NCI-H748 (cell line): ENCODE data around the gene TULP1.
"Not testable (repeated sequence)": the region's sequence is repeated elsewhere in the genome, so short reads cannot be mapped to it uniquely, and the experiment has no call there.

ENCODE experiments used
- DNase-seq: peaks from one replicate; lab custom pipeline; 2025; ENCODE audit not compliant: unreplicated experiment; lab: John Stamatoyannopoulos, UW

The TULP1 gene

DNA sequence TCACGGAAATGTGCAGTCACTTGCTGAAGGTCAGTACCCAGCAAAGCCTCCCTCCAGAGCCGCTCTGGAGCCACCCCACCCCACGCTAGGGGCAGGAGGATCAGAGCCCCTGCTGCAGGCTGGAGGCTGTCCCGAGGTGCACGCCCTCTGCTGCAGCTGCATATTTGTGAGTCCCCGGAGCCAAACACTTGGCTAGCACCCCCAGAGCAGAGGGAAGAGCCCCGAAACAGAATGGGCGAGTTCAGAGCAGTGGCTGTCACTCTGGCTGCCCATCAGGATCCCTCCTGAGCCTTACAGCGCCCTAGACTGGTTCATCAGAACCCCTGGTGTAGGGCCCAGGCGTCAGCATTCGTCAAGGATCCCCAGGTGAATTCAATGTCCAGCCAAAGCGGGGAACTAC is 9.5 kb upstream of the TULP1 start:
- no peak for DNase-seq

DNA sequence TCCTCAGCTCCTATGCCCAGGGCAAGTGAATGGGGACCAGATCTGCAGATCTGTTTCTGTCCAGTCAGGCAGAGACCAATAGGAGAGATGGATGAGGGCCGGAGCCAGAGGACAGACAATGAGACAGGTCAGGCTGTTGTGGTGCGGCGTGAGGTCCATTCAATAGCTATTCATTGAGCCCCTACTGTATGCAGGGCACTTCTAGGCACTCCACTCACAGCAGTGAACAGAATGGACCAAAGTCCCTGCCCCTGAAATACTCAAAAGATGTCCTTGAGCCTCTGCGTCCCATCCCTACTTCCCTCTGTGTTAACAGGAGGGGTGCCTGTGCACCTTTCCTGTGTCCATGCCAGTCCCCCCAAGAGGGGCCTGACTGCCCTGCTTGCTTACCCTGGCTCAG is 8.5 kb upstream of the TULP1 start:
- DNase-seq, result no peak

DNA sequence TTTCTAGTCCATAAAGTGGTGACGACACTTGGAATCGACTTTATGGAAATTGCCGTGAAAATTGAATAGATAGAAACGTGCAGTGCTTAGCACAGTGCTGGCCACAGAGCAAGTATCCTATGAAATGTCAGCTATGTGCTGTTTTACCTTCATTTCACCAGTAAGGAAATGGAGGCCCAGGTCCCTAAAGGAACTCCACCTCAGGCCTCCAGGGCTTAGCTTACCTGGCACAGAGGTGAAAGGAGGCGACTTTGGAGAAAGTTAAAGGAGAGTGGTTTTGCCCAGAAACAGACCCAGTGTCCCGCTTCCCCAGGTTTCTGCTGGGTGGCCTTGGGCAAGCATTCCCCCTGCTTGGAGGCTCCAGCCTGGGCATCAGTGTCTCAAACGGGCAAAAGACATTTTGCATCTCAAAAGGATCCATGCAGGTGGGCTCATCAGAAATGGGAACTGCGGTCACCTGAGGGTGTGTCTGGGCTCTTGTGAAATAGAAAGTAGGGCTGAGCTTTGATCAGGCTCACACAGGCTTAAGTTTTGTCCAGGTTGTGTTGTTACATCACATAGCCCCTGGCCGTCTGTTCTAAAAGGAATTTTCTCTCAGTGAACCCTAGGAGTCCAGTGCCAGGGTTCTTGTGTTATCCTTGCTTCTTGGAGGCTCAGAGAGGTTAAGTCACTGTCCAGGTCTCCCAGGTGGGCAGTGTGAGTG is 6.8 kb upstream of the TULP1 start:
- no peak for DNase-seq

DNA sequence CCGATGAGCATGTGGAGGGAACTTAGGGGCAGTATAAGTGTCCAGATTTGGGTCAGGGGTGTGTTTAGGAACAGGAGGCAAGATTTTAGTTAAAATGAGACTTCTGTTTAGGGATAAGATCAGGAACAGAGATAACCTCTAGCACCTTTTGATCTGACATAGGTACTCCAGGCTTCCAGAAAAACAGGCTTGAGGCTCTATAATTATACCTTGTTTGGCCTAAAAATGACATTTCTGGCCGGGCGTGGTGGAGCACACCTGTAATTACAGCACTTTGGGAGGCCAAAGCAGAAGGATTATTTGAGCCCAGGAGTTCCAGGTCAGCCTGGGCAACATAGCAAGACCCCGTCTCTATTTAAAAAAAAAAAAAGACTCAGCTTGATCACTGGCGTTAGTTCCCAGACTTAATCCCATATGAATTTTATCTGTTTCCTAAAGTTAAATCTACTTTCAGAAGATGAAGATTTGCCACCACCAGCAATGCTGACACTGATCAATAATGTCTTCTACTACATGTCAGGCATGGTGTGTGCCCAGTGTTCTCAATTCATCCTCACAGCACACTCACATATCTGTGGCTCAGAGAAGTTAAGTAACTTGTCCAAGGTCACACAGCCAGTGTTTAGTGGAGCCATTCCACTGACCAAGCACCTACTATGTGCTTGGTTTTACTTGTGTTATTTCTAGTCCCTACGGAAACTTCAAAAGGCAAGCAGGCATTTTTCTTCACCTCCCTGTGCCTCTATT is 6.0 kb upstream of the TULP1 start:
- no peak for DNase-seq

DNA sequence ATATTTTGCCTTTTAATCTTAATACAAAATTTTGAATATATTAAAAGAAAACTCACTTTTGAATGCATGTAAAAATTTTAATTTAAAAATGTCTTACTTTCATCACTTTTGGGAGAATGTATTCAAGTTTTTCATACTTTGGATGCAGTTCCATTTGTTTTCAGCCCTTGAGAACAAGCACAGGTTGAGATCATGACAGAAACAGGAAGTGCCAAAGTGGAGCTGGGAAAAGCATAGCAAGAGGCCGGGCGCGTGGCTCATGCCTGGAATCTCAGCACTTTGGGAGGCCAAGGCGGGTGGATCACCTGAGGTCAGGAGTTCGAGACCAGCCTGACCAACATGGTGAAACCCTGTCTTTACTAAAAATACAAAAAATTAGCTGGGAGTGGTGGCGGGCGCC is 5.3 kb upstream of the TULP1 start:
- not testable (repeated sequence) for DNase-seq

DNA sequence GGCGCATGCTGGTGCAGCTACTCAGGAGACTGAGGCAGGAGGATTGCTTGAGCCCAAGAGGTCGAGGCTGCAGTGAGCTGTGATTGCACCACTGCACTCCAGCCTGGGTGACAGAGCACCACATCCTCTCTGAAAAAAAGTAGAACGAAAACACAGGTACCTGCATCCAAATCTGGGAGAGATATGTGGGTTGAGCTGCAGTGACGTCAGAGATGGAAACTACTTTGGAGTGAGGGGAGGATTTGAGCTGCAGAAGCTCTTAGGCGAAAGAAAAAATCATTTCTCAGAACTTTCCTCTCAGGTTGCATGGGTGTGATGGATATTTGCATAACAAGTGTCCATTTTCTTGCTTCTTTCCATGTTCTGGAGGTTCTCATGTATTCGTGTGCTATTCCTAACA is 4.0 kb upstream of the TULP1 start:
- DNase-seq, result no peak

DNA sequence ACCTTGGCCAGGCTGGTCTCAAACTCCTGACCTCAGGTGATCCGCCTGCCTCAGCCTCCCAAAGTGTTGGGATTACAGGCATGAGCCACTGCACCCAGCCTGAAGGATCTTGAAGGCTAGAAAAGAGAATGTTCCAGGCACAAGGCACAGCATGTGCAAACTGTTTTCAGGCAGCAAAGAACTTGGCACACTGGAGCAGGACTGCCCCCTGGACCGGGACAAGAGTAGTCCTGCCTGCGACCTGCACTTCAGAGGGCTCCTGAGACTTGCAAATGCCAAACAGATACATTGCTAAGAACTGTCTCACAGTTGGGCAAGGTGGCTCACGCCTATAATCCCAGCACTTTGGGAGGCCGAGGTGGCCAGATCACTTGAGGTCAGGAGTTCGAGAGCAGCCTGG is 3.2 kb upstream of the TULP1 start:
- DNase-seq, result not testable (repeated sequence)

DNA sequence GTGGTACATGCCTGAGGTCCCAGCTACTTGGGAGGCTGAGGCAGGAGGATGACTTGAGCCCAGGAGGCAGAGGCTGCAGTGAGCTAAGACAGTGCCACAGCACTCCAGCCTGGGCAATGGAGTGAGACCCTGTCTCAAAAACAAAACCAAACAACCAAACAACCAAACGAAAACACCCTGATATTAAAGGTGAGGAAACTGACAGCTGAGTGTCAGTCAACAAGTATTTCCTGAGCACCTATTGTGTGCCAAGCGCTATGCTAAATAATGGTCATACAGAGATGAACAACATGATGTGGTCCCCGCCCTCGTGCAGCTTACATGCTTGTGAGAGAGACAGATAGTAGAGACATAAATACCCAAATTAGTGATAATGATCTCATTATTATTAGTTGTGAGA is 1.9 kb upstream of the TULP1 start:
- DNase-seq, result no peak

DNA sequence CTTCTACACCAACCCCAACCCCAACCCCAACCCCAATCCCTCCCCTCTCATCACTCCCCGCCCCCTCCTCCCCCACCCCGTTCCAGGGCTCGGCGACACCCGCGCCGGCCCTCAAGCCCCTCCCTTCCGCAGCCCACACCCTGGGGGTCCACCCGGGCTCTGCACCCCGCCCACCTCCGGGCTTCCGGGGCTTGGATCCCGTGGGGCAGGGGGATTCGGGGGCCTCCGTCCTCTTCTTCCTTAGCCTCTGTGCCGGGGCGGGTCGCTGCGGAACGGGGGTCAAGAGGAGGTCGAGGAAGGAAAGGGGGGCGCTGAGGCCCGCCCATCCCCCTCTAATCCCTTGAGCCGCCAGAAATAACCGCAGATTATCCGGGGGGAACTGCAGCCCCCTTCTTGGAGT is 690 bp downstream of the TULP1 start:
- DNase-seq, result no peak

DNA sequence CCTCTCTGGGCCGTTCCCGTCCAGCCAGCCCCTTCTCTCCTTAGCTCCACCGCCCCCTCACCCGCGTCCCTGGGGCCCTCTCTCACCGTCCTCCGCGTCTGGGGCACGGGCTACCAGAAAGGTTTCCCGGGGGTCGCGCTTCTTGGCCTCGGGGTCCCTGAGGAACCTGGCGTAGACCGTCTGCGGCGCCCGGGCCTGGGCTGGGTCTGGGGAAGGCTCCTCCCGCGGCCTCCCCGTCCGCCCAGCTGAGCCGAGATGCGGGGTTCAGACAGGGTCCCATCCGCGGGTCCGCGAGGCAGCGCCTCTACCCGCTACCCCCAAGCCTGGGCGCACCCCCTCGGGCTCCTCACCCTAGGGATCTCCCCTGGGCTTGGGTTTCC is 1.1 kb downstream of the TULP1 start:
- no peak for DNase-seq

DNA sequence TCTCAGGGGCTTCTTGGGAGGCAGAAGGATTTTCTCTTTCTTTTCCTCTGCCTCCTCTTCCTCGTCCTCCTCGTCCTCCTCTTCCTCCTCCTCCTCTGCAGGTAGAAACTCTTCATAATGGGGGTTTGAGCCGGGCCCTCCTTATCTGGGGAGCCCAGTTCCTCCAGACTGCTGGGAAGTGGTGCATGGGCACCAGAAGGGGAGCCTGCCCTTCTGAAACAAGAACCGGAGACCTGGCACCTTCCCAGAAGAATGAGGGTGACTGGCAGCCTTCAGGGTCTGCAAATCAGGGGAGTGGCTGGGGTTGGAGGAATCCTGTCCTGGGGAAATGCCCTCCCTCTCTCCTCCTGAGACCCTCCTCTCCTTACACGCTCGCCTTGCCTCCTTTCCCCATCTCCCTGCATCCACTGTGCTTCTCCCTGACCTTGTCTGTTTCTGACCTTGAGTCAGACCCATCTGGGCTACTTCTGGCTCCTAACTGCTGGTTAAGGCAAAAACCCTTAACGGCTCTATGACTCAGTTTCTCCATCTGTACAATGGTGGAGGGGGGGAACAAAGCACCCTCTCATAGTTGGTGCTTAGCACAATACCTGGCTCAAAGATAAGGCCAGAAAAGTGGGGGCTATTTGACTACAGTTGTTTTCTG is 1.7 kb downstream of the TULP1 start:
- no peak for DNase-seq

DNA sequence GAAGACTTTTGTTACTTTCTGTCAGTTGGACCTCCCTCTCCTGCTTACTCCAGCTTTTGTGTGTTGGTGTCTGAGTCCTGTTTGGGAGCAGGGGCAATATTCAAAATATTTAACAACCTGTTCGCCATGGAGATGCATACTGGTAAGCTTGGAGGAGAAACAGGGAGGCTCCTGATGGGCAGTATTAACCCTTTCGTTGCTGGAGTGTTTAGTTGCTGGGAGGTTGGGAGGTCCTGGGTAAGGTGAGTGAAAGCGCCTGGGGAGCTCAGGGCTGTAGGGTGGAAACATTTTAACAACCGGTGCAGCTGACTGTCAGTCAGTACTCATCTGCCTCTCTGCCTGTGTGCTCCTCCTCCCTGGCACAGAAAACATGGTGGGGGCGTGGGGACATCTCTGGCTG is 4.2 kb downstream of the TULP1 start:
- no peak for DNase-seq

DNA sequence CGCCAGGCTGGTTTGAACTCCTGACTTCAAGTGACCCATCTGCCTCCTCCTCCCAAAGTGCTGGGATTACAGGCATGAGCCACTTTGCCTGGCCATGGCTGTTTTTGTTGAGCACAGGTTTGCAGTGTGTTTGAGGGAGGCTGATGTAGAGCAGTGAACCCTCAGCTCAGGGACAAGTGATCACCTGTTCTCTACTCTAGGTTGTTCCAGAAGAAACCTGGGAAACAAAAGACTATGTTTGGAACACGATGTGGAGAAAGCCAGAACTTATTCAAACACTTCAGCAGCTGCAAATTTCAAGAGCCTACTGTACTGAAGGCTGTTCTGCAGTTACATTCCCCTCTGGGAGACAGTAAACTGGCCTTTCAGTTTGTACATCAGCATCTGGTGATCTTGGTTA is 4.7 kb downstream of the TULP1 start:
- no peak for DNase-seq

DNA sequence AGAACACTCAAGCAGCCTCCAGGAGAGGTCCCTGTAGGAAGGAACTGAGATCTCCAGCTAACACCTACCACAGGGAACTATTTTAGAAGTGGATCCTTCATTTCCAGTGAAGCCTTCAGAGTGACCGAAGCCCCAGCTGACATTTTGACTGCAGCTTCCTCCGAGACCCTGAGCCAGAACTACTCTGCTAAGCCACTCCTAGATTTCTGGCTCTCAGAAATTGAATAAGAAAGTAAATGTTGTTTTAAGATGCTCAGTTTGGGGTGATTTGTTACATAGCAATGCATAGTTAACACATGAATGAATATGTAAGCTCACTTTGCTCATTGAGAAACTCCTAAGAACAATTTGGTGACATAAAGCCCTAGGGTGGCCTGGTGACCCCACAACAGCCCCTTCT is 5.5 kb downstream of the TULP1 start:
- DNase-seq, result no peak

DNA sequence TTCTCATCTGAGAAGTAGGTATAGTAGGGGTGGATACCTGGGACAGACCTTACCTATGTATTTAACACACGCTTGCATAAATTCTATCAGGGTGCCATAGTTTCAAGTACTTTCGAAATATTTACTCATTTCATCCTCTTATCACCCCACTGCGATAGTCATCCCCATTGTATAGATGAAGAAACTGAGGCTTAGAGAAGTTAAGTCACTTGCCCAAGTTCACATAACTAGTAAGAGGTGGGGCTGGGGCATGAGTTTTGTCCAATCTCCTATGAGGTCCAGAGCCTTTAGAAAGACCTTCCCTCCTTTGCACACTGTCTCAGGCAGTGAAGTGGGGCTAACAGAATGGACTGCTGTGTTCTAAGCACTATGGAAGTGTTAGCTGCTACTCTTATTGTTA is 6.2 kb downstream of the TULP1 start:
- DNase-seq, result no peak

DNA sequence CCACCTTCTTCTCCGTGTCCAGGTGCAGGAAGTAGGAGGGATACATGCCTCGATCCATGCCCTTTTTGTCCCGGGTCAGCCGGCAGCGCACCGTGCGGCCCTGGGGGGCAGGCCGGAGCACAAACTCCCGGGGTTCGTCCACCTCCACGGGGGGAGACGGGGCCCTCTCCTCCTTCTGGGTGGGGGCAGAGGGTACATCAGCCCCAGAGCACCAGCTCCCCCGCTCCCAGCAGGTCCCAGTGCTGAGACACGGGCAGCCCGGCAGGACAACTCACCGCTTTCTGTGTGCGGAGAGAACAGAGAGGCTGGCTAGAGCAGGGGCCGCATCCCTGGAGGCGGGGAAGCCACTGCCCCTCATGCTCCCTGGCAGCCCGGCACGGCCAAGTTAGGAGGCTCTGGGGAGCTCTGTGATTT is 6.7 kb downstream of the TULP1 start:
- no peak for DNase-seq

DNA sequence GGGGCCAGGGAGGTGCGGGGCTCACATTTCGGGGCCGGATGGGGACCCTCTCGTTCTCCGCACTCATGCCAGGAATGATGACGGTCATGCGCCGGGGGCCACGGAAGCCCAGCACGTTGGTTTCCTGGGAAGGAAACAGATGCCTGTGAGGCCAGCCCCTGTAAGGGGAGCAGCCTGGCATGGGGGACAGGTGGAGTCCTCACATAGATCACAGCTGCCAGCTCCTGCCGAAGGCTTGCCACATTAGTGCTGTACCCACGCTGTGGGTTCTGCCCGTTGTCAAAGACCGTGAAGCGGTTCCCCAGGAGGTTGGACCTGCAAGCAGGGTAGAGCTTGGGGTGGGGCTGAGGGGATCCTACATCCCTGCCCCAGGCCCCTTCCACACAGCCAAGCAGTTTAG is 9.2 kb downstream of the TULP1 start:
- DNase-seq, result no peak

DNA sequence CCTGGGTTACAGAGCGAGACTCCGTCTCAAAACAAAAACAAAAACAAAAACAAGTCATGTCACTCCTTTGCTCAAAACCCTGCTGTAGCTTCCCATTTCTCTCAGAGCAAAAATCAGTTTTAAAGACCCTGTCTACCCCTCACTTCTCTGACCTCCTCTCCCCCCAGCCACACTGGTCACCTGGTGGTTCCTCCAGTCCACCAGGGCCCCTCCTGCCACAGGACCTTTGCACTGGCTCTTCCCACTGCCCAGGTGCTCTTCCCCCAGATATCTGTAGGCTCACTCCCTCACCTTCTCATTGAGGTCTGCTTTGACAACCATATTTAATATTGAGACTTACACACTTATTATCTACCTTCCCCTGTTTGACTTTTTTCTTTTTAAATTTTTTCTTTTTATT is 10.9 kb downstream of the TULP1 start:
- no peak for DNase-seq

DNA sequence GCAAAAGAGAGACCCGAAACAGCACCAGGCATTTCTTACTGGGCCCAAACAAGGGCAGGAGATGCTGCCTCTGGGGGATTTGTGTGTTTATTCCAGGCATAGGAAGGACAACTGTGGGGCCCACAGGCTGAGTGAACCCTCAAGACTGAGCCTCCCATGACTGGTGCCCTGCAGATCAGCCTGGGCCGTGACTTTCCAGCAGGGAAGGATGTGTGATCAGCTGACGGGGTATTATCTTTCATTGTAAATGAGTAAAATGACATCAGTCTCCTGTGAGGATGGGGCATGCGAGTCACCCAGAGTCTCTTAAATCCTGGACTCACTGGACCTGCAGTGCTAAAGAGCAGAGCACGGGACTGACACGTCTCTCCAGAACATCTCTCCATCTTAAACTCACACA is 11.9 kb downstream of the TULP1 start:
- no peak for DNase-seq

DNA sequence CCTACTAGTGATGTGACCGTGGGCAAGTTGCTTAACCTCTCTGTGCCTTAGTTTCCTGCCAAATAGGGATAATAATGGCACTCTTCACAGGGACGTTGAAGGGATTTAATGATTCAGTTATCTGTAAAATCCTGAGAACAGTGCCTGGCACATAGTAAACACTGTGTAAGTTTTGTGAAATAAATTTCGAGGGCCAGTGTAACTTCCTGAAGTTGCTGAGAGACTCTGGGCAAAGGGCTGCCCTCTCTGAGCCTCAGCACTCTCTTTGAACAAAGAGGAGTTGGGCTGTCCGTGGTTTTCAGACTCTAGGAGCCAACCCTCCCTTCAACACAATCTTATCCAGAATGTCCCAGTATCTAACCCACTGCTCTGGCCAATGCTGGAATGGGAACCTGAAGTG is 13.3 kb downstream of the TULP1 start:
- no peak for DNase-seq

DNA sequence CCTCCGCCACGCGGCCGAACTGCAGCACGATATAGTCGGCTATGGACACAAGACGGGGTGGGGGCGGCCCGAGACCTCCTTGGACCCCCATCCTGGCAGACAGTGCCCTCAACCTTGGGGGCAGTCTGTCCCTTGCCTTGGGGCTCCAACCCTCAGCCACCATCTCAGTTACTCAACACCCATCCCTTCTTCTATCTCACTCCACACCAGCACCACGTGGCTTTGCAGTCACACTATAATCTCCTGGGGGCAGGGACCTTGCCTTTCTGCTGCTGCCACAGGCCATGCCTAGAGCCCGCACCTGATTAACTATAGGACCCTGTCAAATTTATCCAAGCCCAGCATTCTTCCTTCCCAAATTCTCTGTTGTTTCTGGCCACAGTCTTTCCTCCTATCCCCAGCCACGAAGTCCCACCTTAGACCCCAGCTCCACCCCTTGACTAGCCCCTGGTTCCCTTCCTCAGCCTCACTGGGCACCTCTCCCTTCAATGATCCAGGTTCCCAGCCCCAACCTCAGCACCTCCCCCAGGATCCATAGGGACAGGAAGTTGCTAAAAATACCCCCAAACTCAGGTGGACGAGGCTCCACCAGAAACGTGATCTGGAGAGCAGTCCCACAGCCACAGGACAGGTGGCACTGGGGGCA is 14.2 kb downstream of the TULP1 start:
- no peak for DNase-seq
